ENCODE results near the gene FCRLA.
A peak's percentile ranks its signal among the peaks of the same experiment; 100 is the strongest.
"Not testable (repeated sequence)": the region's sequence is repeated elsewhere in the genome, so short reads cannot be mapped to it uniquely, and the experiment has no call there.

FCRLA gene

DNA sequence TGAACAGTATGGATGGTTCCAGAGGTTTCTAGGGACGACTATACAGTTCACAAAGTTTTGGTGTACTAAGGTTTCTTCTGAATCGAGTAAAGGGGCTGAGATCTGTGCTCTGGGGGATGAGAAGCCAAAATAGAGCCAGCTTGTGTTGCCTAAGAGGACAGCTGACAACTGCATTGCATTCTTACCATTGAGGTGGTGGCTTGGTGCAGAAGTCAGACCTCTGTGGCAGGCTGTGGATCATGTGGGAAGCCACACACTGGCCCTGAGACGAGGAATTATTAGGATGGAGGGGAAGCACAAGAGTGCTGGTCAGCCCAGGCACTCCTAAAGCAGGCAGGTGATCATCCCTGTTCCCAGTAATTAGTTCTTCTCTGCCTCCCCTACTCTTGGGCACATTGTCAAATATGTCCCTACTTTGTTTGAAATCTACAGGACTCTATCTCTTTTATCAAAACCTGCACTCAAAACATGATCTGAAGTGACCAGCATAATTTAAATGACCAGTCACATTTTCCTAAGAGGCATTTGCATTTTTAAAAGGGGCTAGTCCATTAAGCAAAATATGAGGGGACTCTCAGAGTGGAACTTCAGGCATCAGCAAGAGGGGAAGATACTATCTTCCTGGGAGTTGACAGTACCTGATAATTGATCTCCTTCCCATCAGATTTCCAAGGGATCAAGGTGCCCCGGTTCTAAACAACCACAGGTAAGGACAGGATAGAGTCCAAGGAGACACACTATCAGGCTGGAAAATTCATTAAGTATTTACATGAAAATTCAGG is 14.1 kb downstream of the FCRLA start, which contains the start of gene FCRLB:
Gene FCRLB (plus strand): TSS at position 589 of the 782 bp plus-strand sequence. CDS start 1,129 bp downstream, outside the sequence.
- ChIA-PET CTCF (interaction anchor here (1.1 kb wide), 1 partner anchor 21 kb away, joined by 3 read pairs; no protein-coding TSS in a partner anchor), POLR2A (no interaction called here)
- H3K9me3 ChIP-seq (ENCODE audit: control extremely low read depth in 1 of 5, control insufficient read depth in 4 of 5, insufficient read depth in 2 of 5, low read depth in 1 of 5, low read length in 4 of 5), result no peaks in the 10 kb centered on the region
- no peaks in the 10 kb centered on the region for H3K36me3 ChIP-seq (ENCODE audit: control insufficient read depth in 4 of 4, insufficient read depth in 4 of 4, low read length in 3 of 4)
- peaks cover 2 to 34% (median 10%) of the 10 kb centered on the region in 5 experiments for H3K27me3 ChIP-seq (replicated peaks in 2 of 5; ENCODE audit: control insufficient read depth in 4 of 5, insufficient read depth in 5 of 5, low read length in 4 of 5)
- H3K4me3 ChIP-seq (ENCODE audit: control insufficient read depth in 1 of 7, extremely low read depth in 1 of 7, insufficient read depth in 4 of 7, low read depth in 2 of 7, low read length in 6 of 7), result no peak within 1 kb of the TSS
- H3K4me1 ChIP-seq (ENCODE audit: control extremely low read depth in 1 of 4, control insufficient read depth in 4 of 4, insufficient read depth in 4 of 4, low read length in 3 of 4), result peaks cover 4 to 34% (median 8%) of the 10 kb centered on the region in 4 experiments
- peak in 1 of 3 donors; percentile 15 for DNase-seq
- no peak within 1 kb of the TSS for H3K27ac ChIP-seq (ENCODE audit: insufficient read depth in 1 of 2, low read depth in 1 of 2, low read length in 2 of 2, poor library complexity in 1 of 2, severe bottlenecking in 2 of 2)
- WGBS (ENCODE audit: insufficient coverage), result 92% methylated on average over 3 of the region's 4 CpGs

DNA sequence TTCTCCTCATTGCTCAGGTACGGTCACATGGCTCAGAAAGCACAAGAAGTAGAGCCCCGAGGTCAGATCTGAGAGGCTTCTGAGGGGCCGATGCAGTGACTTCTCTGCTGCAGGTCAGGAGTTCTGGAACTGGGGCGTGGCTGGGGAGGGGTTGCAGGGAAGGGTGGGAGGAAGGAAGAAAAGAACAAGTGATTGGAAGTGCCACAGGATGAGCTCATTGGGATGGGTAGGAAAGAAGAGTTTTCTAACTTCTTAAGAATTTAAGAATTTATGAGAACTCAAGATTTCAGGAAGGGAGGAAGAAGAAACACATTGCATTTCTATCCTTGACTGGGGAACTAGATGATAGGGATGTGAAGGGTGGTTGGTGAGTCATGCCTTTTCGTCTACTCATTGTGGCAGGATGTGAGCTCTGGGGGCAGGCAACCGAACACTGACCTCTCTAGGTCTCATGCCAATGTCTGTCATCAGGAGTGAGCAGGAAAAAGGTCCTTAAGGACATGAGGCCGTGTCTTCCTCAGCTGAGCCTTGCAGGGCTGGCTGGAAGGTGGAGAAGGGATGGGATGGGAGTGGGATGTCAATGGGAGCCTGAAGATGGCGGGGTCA is 14.8 kb downstream of the FCRLA start:
- ChIA-PET CTCF (interaction anchor here (0.9 to 2.2 kb wide), 3 partner anchors 11 to 20 kb away, joined by 3 to 14 read pairs (median 3); no protein-coding TSS in a partner anchor), POLR2A (no interaction called here)
- no peaks in the 10 kb centered on the region for H3K36me3 ChIP-seq (ENCODE audit: control insufficient read depth in 4 of 4, insufficient read depth in 4 of 4, low read length in 3 of 4)
- H3K4me1 ChIP-seq (ENCODE audit: control extremely low read depth in 1 of 4, control insufficient read depth in 4 of 4, insufficient read depth in 4 of 4, low read length in 3 of 4), result peaks cover 4 to 41% (median 15%) of the 10 kb centered on the region in 4 experiments
- H3K27me3 ChIP-seq (replicated peaks in 2 of 5; ENCODE audit: control insufficient read depth in 4 of 5, insufficient read depth in 5 of 5, low read length in 4 of 5), result peaks cover 0 to 34% (median 10%) of the 10 kb centered on the region in 5 experiments
- no peak overlapping the region for H3K27ac ChIP-seq (ENCODE audit: insufficient read depth in 1 of 2, low read depth in 1 of 2, low read length in 2 of 2, poor library complexity in 1 of 2, severe bottlenecking in 2 of 2)
- peak; percentile 24 to 93 (median 77) for DNase-seq
- H3K4me3 ChIP-seq (ENCODE audit: control insufficient read depth in 1 of 7, extremely low read depth in 1 of 7, insufficient read depth in 4 of 7, low read depth in 2 of 7, low read length in 6 of 7), result no peak overlapping the region
- H3K9me3 ChIP-seq (ENCODE audit: control extremely low read depth in 1 of 5, control insufficient read depth in 4 of 5, insufficient read depth in 2 of 5, low read depth in 1 of 5, low read length in 4 of 5), result no peaks in the 10 kb centered on the region
- WGBS (ENCODE audit: insufficient coverage), result 52% methylated on average over 8 of the region's 8 CpGs

DNA sequence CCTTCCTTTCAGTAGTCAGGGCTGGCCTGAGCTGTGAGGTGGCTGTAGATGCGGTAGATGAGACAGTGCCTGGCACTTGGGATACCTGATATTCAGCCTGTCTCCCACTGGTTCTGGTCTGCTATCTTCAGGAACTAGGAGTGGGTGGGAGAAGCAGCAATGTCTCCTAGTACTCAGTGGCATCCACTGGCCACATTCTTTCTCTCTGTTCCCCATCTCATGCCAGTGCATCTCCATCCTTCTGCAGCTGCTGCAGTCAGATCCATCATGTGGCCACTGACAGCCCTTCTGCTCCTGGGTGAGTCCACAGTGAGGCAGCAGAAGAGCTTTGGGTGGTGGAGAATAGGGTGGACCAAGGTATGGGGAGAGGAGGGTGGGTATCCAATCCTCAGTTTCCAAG is 15.4 kb downstream of the FCRLA start:
- Histone ChIP-seq H3K27me3 (replicated peaks in 2 of 5; ENCODE audit: control insufficient read depth in 4 of 5, insufficient read depth in 5 of 5, low read length in 4 of 5) (peaks cover 0 to 31% (median 10%) of the 10 kb centered on the region in 5 experiments), H3K9me3 (ENCODE audit: control extremely low read depth in 1 of 5, control insufficient read depth in 4 of 5, insufficient read depth in 2 of 5, low read depth in 1 of 5, low read length in 4 of 5) (no peaks in the 10 kb centered on the region), H3K27ac (ENCODE audit: insufficient read depth in 1 of 2, low read depth in 1 of 2, low read length in 2 of 2, poor library complexity in 1 of 2, severe bottlenecking in 2 of 2) (no peak overlapping the region), H3K4me1 (ENCODE audit: control extremely low read depth in 1 of 4, control insufficient read depth in 4 of 4, insufficient read depth in 4 of 4, low read length in 3 of 4) (peaks cover 4 to 45% (median 19%) of the 10 kb centered on the region in 4 experiments), H3K4me3 (ENCODE audit: control insufficient read depth in 1 of 7, extremely low read depth in 1 of 7, insufficient read depth in 4 of 7, low read depth in 2 of 7, low read length in 6 of 7) (no peak overlapping the region), H3K36me3 (ENCODE audit: control insufficient read depth in 4 of 4, insufficient read depth in 4 of 4, low read length in 3 of 4) (no peaks in the 10 kb centered on the region)
- ChIA-PET CTCF (interaction anchor here (0.9 to 2.2 kb wide), 5 partner anchors 10 to 19 kb away, joined by 3 to 14 read pairs (median 4); no protein-coding TSS in a partner anchor), POLR2A (no interaction called here)
- 100% methylated on average over 1 of the region's 1 CpG for WGBS (ENCODE audit: insufficient coverage)
- DNase-seq, result peak in 1 of 3 donors; percentile 15

- no peak overlapping the region for H3K27ac ChIP-seq (ENCODE audit: insufficient read depth in 1 of 2, low read depth in 1 of 2, low read length in 2 of 2, poor library complexity in 1 of 2, severe bottlenecking in 2 of 2)
- ChIA-PET CTCF (interaction anchor here (0.6 to 2.2 kb wide), 4 partner anchors 9 to 191 kb away, joined by 3 to 14 read pairs (median 4); no protein-coding TSS in a partner anchor), POLR2A (no interaction called here)
- peaks cover 0 to 31% (median 10%) of the 10 kb centered on the region in 5 experiments for H3K27me3 ChIP-seq (replicated peaks in 2 of 5; ENCODE audit: control insufficient read depth in 4 of 5, insufficient read depth in 5 of 5, low read length in 4 of 5)
- WGBS (ENCODE audit: insufficient coverage), result 98% methylated on average over 6 of the region's 8 CpGs
- no peaks in the 10 kb centered on the region for H3K9me3 ChIP-seq (ENCODE audit: control extremely low read depth in 1 of 5, control insufficient read depth in 4 of 5, insufficient read depth in 2 of 5, low read depth in 1 of 5, low read length in 4 of 5)
- no peak overlapping the region for H3K4me3 ChIP-seq (ENCODE audit: control insufficient read depth in 1 of 7, extremely low read depth in 1 of 7, insufficient read depth in 4 of 7, low read depth in 2 of 7, low read length in 6 of 7)
- peaks cover 6 to 53% (median 23%) of the 10 kb centered on the region in 4 experiments for H3K4me1 ChIP-seq (ENCODE audit: control extremely low read depth in 1 of 4, control insufficient read depth in 4 of 4, insufficient read depth in 4 of 4, low read length in 3 of 4)
- no peaks in the 10 kb centered on the region for H3K36me3 ChIP-seq (ENCODE audit: control insufficient read depth in 4 of 4, insufficient read depth in 4 of 4, low read length in 3 of 4)
- no peak for DNase-seq
These were observed 16.6 kb downstream of the FCRLA start for GRCh38 chr1:161723459-161724141.

- POLR2A ChIA-PET; DNase-seq; H3K36me3 ChIP-seq (ENCODE audit: control insufficient read depth in 4 of 4, insufficient read depth in 4 of 4, low read length in 3 of 4); H3K9me3 ChIP-seq (ENCODE audit: control extremely low read depth in 1 of 5, control insufficient read depth in 4 of 5, insufficient read depth in 2 of 5, low read depth in 1 of 5, low read length in 4 of 5): not testable (repeated sequence)
- Histone ChIP-seq H3K4me3 (ENCODE audit: control insufficient read depth in 1 of 7, extremely low read depth in 1 of 7, insufficient read depth in 4 of 7, low read depth in 2 of 7, low read length in 6 of 7) (peak overlapping the region; percentile 22 to 89 (median 73)), H3K27ac (ENCODE audit: insufficient read depth in 1 of 2, low read depth in 1 of 2, low read length in 2 of 2, poor library complexity in 1 of 2, severe bottlenecking in 2 of 2) (peak overlapping the region in 1 of 2 experiments; percentile 70), H3K4me1 (ENCODE audit: control extremely low read depth in 1 of 4, control insufficient read depth in 4 of 4, insufficient read depth in 4 of 4, low read length in 3 of 4) (peaks cover 6 to 62% (median 23%) of the 10 kb centered on the region in 4 experiments), H3K27me3 (replicated peaks in 2 of 5; ENCODE audit: control insufficient read depth in 4 of 5, insufficient read depth in 5 of 5, low read length in 4 of 5) (peaks cover 0 to 37% (median 10%) of the 10 kb centered on the region in 5 experiments)
- WGBS (ENCODE audit: insufficient coverage), result 58% methylated on average over 22 of the region's 22 CpGs
- CTCF ChIA-PET, result interaction anchor here (0.9 to 6.2 kb wide), 4 partner anchors 10 to 240 kb away, joined by 3 to 74 read pairs (median 6); partner anchors contain the start of gene DUSP12
These were observed 18.4 kb downstream of the FCRLA start for GRCh38 chr1:161725258-161725907.

DNA sequence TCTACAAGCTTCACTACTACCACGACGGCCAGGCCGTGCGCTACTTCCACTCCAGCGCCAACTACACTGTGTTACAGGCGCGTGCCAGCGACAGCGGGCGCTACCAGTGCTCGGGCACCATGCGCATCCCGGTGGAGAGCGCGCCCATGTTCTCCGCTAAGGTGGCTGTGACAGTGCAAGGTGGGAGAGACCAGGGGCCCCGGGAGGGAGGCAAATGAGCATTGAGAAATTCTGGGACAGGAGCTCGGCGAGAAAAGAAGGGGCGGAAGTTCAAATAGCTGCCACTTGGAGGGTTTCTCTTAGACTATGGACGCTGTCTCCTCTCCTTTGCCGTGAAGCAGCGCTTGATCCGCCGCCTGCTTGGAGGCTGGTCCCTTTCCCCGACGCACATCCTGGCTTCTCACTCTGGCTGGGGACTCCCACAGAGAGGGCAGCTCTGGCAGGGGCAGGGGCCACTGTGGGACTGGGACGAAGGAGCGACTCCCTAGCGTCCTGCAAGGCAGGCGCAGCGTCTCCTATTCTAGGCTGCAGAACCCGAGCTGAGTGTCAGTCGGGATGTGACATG is 19.0 kb downstream of the FCRLA start:
- under 1% methylated on average over 25 of the region's 34 CpGs for WGBS (ENCODE audit: insufficient coverage)
- Histone ChIP-seq H3K36me3 (ENCODE audit: control insufficient read depth in 4 of 4, insufficient read depth in 4 of 4, low read length in 3 of 4) (no peaks in the 10 kb centered on the region), H3K9me3 (ENCODE audit: control extremely low read depth in 1 of 5, control insufficient read depth in 4 of 5, insufficient read depth in 2 of 5, low read depth in 1 of 5, low read length in 4 of 5) (no peaks in the 10 kb centered on the region), H3K27me3 (replicated peaks in 2 of 5; ENCODE audit: control insufficient read depth in 4 of 5, insufficient read depth in 5 of 5, low read length in 4 of 5) (peaks cover 0 to 40% (median 12%) of the 10 kb centered on the region in 5 experiments), H3K27ac (ENCODE audit: insufficient read depth in 1 of 2, low read depth in 1 of 2, low read length in 2 of 2, poor library complexity in 1 of 2, severe bottlenecking in 2 of 2) (peak overlapping the region in 1 of 2 experiments; percentile 70), H3K4me1 (ENCODE audit: control extremely low read depth in 1 of 4, control insufficient read depth in 4 of 4, insufficient read depth in 4 of 4, low read length in 3 of 4) (peaks cover 4 to 62% (median 23%) of the 10 kb centered on the region in 4 experiments), H3K4me3 (ENCODE audit: control insufficient read depth in 1 of 7, extremely low read depth in 1 of 7, insufficient read depth in 4 of 7, low read depth in 2 of 7, low read length in 6 of 7) (peak overlapping the region; percentile 22 to 89 (median 73))
- DNase-seq, result peak; percentile 28 to 68 (median 52)
- ChIA-PET POLR2A (no interaction called here), CTCF (interaction anchor here (0.9 to 6.2 kb wide), 5 partner anchors 8 to 241 kb away, joined by 3 to 74 read pairs (median 5); partner anchors contain the start of gene DUSP12)

All from common myeloid progenitor, CD34-positive (primary cell).